Psoas muscle (tissue), 8 donors: ENCODE results near the gene MESP1. TPM values are rescaled to one million over a fixed set of nuclear protein-coding genes. Genes with fewer than 3 reads are reported as not detected.
A peak's percentile ranks its signal among the peaks of the same experiment; 100 is the strongest.
"Not testable (repeated sequence)": the region's sequence is repeated elsewhere in the genome, so short reads cannot be mapped to it uniquely, and the experiment has no call there.

Experiments
- ATAC-seq, 4 donors: fragments of 200-7000 bp; cut with Tn5 transposase; one replicate each; pipeline ENCODE4 v1.9.1; 2020; ENCODE audit warnings: moderate library complexity in 3 of 4, mild to moderate bottlenecking in 2 of 4
- DNase-seq, 2 donors: peaks; one replicate each; pipeline ENCODE4 v3.0.0-alpha.2; 2020
- H3K27ac ChIP-seq: fragments of 200-600 bp; one replicate; pipeline ENCODE4 v1.8.0; 2022
- H3K27me3 ChIP-seq, 3 donors: fragments of 200-600 bp in 1 of 3; one replicate each; pipeline versions ENCODE4 v1.6.1 to v1.8.0; 2013 to 2022; ENCODE audit warnings: low read length in 2 of 3, mild to moderate bottlenecking in 2 of 3, moderate library complexity in 1 of 3; ENCODE audit not compliant: insufficient read depth in 3 of 3
- H3K36me3 ChIP-seq, 2 donors: fragments of 200-600 bp in 1 of 2; one replicate each; pipeline versions ENCODE4 v1.6.1 to v1.8.0; 2013 to 2022; ENCODE audit warnings: low read depth in 1 of 2, mild to moderate bottlenecking in 1 of 2, moderate library complexity in 1 of 2; ENCODE audit not compliant: insufficient read depth in 1 of 2
- H3K4me1 ChIP-seq: fragments of 200-600 bp; one replicate; pipeline ENCODE4 v1.8.0; 2022
- H3K4me3 ChIP-seq: fragments of 200-600 bp; one replicate; pipeline ENCODE4 v1.8.0; 2022; ENCODE audit warnings: mild to moderate bottlenecking
- H3K9me3 ChIP-seq: fragments of 200-600 bp; one replicate; pipeline ENCODE4 v1.8.0; 2022
- WGBS, 3 donors: extraction: QIAGEN DNeasy Blood & Tissue Kit; methylation state at CpG; one replicate each; pipeline versions ENCODE4 v1.1.6 to v1.1.7; 2013; 5-methylcytosine and 5-hydroxymethylcytosine counted together
- intact Hi-C, 2 donors: fragments of 100-400 bp; cut with DNase I; formaldehyde crosslinking; loops; one replicate each; pipeline versions ENCODE4 v1.11.0 to v1.14.2; 2022
- polyA plus RNA-seq, 3 donors: library from polyadenylated mRNA; stranded (reverse); fragments of 200-250 nt; gene quantifications; one replicate each; pipeline ENCODE4 v1.2.3, GENCODE V29; 2013
- total RNA-seq, 4 donors: library from RNA; stranded (reverse); fragmentation: NEBNext Ultra II Directional in 2 of 4; extraction: Animal tissue kit (Norgen Biotek cat#: 25700) in 2 of 4; gene quantifications; one replicate each; pipeline versions ENCODE4 v1.2.1 to v1.2.4, GENCODE V29; 2021 to 2023
- TF ChIP-seq, protein P1 (sequence below): fragments of 200-600 bp; IDR thresholded peaks from one replicate; pipeline ENCODE4 v1.8.0; 2022; ENCODE audit warnings: antibody characterized with exemption
- donor health status: healthy with polysubstance abuse.
- donor health status: DM: no; HTN: no; CAD: no; lungs with moderate emphysema.
- donor health status: Bipolar disorder and iron deficiency.
- donor health status: healthy.
- donor health status: DM: yes; HTN: yes; CAD: no.
- donor health status: DM: no; HTN: no; CAD: no.
- donor health status: DM: no; HTN: no; CAD: no.
- donor health status: DM: yes; HTN: yes; CAD: no.

MESP1 gene
- total and polyA plus RNA-seq, 7 donors, result 2.5 to 33.6 (median 11.7) TPM

GRCh38 chr15:89790206-89790605 is 39.2 kb upstream of the MESP1 start:
- WGBS, 3 donors, result 65 to 73% (median 72%) methylated on average over 10 of the region's 10 CpGs
- no peak overlapping the region for H3K4me3 ChIP-seq
- no peak overlapping the region for H3K27ac ChIP-seq
- DNase-seq, result no peak
- ATAC-seq, result no peak
- H3K36me3 ChIP-seq, result no peaks in the 10 kb centered on the region
- no peaks in the 10 kb centered on the region for H3K9me3 ChIP-seq
- TF ChIP-seq, protein P1, sequence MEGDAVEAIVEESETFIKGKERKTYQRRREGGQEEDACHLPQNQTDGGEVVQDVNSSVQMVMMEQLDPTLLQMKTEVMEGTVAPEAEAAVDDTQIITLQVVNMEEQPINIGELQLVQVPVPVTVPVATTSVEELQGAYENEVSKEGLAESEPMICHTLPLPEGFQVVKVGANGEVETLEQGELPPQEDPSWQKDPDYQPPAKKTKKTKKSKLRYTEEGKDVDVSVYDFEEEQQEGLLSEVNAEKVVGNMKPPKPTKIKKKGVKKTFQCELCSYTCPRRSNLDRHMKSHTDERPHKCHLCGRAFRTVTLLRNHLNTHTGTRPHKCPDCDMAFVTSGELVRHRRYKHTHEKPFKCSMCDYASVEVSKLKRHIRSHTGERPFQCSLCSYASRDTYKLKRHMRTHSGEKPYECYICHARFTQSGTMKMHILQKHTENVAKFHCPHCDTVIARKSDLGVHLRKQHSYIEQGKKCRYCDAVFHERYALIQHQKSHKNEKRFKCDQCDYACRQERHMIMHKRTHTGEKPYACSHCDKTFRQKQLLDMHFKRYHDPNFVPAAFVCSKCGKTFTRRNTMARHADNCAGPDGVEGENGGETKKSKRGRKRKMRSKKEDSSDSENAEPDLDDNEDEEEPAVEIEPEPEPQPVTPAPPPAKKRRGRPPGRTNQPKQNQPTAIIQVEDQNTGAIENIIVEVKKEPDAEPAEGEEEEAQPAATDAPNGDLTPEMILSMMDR, result no peak
- no peaks in the 10 kb centered on the region for H3K4me1 ChIP-seq
- no peaks in the 10 kb centered on the region for H3K27me3 ChIP-seq
- intact Hi-C loops, result no loop called here

GRCh38 chr15:89788585-89788984 is 37.5 kb upstream of the MESP1 start:
- H3K27me3 ChIP-seq, H3K4me1 ChIP-seq, ATAC-seq, H3K27ac ChIP-seq, H3K9me3 ChIP-seq, intact Hi-C loops, DNase-seq, H3K36me3 ChIP-seq, H3K4me3 ChIP-seq: not testable (repeated sequence)
- WGBS, 3 donors, result 97 to 99% (median 99%) methylated on average over 4 of the region's 4 CpGs

- intact Hi-C loops, result no loop called here
- 92 to 94% (median 93%) methylated on average over 3 of the region's 3 CpGs for WGBS, 3 donors
- no peak overlapping the region for H3K27ac ChIP-seq
- H3K9me3 ChIP-seq, result no peaks in the 10 kb centered on the region
- ATAC-seq (no peak), DNase-seq (no peak)
- no peaks in the 10 kb centered on the region for H3K4me1 ChIP-seq
- no peaks in the 10 kb centered on the region for H3K27me3 ChIP-seq
- TF ChIP-seq, protein P1, result no peak
- H3K36me3 ChIP-seq, result no peaks in the 10 kb centered on the region
- no peak overlapping the region for H3K4me3 ChIP-seq
Measured at GRCh38 chr15:89787944-89788343, 36.9 kb upstream of the MESP1 start.

GRCh38 chr15:89785774-89786140 is 34.7 kb upstream of the MESP1 start:
- Histone ChIP-seq H3K9me3 (no peaks in the 10 kb centered on the region), H3K36me3 (no peaks in the 10 kb centered on the region)
- intact Hi-C loops, result no loop called here

GRCh38 chr15:89785064-89785773 is 34.2 kb upstream of the MESP1 start:
- intact Hi-C loops, result no loop called here
- no peaks in the 10 kb centered on the region for H3K36me3 ChIP-seq
- H3K27ac ChIP-seq, result no peak overlapping the region
- H3K27me3 ChIP-seq, result no peaks in the 10 kb centered on the region
- H3K4me3 ChIP-seq, result no peak overlapping the region
- no peaks in the 10 kb centered on the region for H3K4me1 ChIP-seq
- TF ChIP-seq, protein P1, result no peak
- H3K9me3 ChIP-seq, result no peaks in the 10 kb centered on the region
- no peak for ATAC-seq
- WGBS, 3 donors, result 73 to 76% (median 75%) methylated on average over 13 of the region's 13 CpGs
- DNase-seq, result peak in 1 of 2 donors; percentile 42

More at GRCh38 chr15:89785774-89786140, 34.7 kb upstream of the MESP1 start:
- no peak overlapping the region for H3K27ac ChIP-seq
- H3K4me3 ChIP-seq, result no peak overlapping the region
- H3K4me1 ChIP-seq, result no peaks in the 10 kb centered on the region
- TF ChIP-seq, protein P1, result no peak
- no peaks in the 10 kb centered on the region for H3K27me3 ChIP-seq
- DNase-seq (no peak), ATAC-seq (no peak)
